Measurements from ENCODE around the gene MRPL36. TPM values are rescaled to one million over a fixed set of nuclear protein-coding genes. Genes with fewer than 3 reads are reported as not detected.
A peak's percentile ranks its signal among the peaks of the same experiment; 100 is the strongest.

MRPL36 gene
- total and polyA plus RNA-seq, 9 of the 15 experiments (the other 6 are each of a cell fraction or from before 2014, with no cell fraction given), result 78.3 to 557 (median 124) TPM

DNA sequence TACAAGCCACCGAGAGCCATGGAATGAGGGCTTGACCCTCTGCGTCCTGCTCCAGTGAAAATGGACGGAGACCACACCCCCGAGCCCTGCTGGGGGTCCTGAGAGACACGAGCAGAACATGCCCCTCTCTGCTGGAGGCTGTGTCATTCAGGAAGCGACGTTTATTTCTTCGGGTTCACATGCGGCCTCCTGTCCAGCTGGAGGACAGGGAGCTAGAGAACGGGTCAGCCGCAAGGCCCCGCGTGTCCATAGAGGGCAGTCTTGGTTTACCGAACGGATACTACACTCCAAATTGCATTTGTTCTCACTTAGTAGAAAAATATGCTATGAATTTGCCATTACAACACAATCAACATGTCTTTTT, 36.1 kb downstream of the MRPL36 start:
- Histone ChIP-seq H4K20me1 (replicated peaks; ENCODE audit: control insufficient read depth, insufficient read depth, low read length) (0 out of 2 replicates have a peak, but pooled peaks cover 3% of the 10 kb centered on the region), H3K4me2 (ENCODE audit: insufficient read depth, low read length) (no peak overlapping the region), H3K4me1 (replicated peaks in 1 of 2; ENCODE audit: control insufficient read depth in 2 of 2, insufficient read depth in 2 of 2, low read length in 2 of 2) (peaks cover 0 to 9% of the 10 kb centered on the region in 2 experiments; a peak in 1 of 5 replicates), H3K36me3 (ENCODE audit: control insufficient read depth, insufficient read depth, low read length) (no peaks in the 10 kb centered on the region), H3K9ac (ENCODE audit: insufficient read depth in 1 of 2, low read depth in 2 of 2, low read length in 2 of 2) (no peak overlapping the region), H3K27me3 (ENCODE audit: control insufficient read depth in 2 of 2, insufficient read depth in 2 of 2, low read length in 2 of 2) (peaks cover 69 to 84% of the 10 kb centered on the region in 2 experiments), H3K9me1 (ENCODE audit: control insufficient read depth, insufficient read depth, low read length) (peaks cover 3% of the 10 kb centered on the region), H3K4me3 (no peak overlapping the region), H3K9me3 (replicated peaks; ENCODE audit: control insufficient read depth, insufficient read depth, low read depth, low read length) (peaks cover 2% of the 10 kb centered on the region; the same call in 1 of the 2 replicates), H2AFZ (ENCODE audit: low read depth, low read length) (no peak overlapping the region), H3K79me2 (ENCODE audit: control insufficient read depth, insufficient read depth, low read length) (no peaks in the 10 kb centered on the region), H3K27ac (ENCODE audit: extremely low read depth, low read depth, low read length) (no peak overlapping the region)
- in situ Hi-C loops (cut with MboI) (no loop called here), intact Hi-C loops (cut with micrococcal nuclease) (loop anchor here (1.0 to 2.0 kb wide), 2 partner anchors 253 to 275 kb away; no protein-coding TSS in a partner anchor)
- BruUV-seq (replicated peaks), result no TSS peak
- ChIA-PET POLR2A (interaction anchor here (0.6 kb wide), 1 partner anchor 729 kb away, joined by 4 read pairs; no protein-coding TSS in a partner anchor), CTCF (ENCODE audit: low intra/inter-chr PET ratio) (interaction anchor here (0.6 to 3.1 kb wide), 3 partner anchors 71 to 276 kb away, joined by 3 to 10 read pairs (median 4); no protein-coding TSS in a partner anchor)
- FAIRE-seq, result peak; percentile 93
- DNase-seq (ENCODE audit: extremely low read depth in 1 of 4, low spot score in 3 of 4), result peak; percentile 51 to 78 (median 63)
- ATAC-seq, result peak; percentile 95
- under 1% methylated on average over 15 of the region's 15 CpGs for WGBS (ENCODE audit: insufficient coverage, low coverage, missing lambda C conversion rate)
- no peak for TF ChIP-seq NCOA1 (IDR thresholded peaks at IDR 0.05; ENCODE audit: low read depth)
- TF ChIP-seq, protein P1, sequence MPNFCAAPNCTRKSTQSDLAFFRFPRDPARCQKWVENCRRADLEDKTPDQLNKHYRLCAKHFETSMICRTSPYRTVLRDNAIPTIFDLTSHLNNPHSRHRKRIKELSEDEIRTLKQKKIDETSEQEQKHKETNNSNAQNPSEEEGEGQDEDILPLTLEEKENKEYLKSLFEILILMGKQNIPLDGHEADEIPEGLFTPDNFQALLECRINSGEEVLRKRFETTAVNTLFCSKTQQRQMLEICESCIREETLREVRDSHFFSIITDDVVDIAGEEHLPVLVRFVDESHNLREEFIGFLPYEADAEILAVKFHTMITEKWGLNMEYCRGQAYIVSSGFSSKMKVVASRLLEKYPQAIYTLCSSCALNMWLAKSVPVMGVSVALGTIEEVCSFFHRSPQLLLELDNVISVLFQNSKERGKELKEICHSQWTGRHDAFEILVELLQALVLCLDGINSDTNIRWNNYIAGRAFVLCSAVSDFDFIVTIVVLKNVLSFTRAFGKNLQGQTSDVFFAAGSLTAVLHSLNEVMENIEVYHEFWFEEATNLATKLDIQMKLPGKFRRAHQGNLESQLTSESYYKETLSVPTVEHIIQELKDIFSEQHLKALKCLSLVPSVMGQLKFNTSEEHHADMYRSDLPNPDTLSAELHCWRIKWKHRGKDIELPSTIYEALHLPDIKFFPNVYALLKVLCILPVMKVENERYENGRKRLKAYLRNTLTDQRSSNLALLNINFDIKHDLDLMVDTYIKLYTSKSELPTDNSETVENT (CRISPR knock-in tag; IDR thresholded peaks at IDR 0.05), result no peak
- TF ChIP-seq EGR1 (conservative IDR thresholded peaks at IDR 0.05), result no peak
- TF ChIP-seq, protein P2, sequence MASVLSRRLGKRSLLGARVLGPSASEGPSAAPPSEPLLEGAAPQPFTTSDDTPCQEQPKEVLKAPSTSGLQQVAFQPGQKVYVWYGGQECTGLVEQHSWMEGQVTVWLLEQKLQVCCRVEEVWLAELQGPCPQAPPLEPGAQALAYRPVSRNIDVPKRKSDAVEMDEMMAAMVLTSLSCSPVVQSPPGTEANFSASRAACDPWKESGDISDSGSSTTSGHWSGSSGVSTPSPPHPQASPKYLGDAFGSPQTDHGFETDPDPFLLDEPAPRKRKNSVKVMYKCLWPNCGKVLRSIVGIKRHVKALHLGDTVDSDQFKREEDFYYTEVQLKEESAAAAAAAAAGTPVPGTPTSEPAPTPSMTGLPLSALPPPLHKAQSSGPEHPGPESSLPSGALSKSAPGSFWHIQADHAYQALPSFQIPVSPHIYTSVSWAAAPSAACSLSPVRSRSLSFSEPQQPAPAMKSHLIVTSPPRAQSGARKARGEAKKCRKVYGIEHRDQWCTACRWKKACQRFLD (CRISPR knock-in tag; IDR thresholded peaks at IDR 0.05), result no peak
- no peak for TF ChIP-seq JUND (IDR thresholded peaks at IDR 0.05; ENCODE audit: borderline replicate concordance, low read depth, low read length)
- TF ChIP-seq JUND (tag; IDR thresholded peaks at IDR 0.05; ENCODE audit: borderline replicate concordance, low read depth, low read length), result no peak
- no peak for TF ChIP-seq ZNF77 (CRISPR knock-in tag; IDR thresholded peaks at IDR 0.05)
- no peak for TF ChIP-seq NFE2L1 (tag; IDR thresholded peaks at IDR 0.05; ENCODE audit: borderline replicate concordance, low read depth)
- no peak for TF ChIP-seq SIRT6 (IDR thresholded peaks at IDR 0.05; ENCODE audit: low read depth, low read length)
- no peak for TF ChIP-seq BMI1 (IDR thresholded peaks at IDR 0.05; ENCODE audit: low read length)
- TF ChIP-seq NBN (IDR thresholded peaks at IDR 0.05; ENCODE audit: low read depth), result no peak
- no peak for TF ChIP-seq ZNF445 (CRISPR knock-in tag; IDR thresholded peaks at IDR 0.05; ENCODE audit: low read depth)
- TF ChIP-seq SNIP1 (IDR thresholded peaks at IDR 0.05; ENCODE audit: low read depth), result no peak
- no peak for TF ChIP-seq ARID2 (IDR thresholded peaks at IDR 0.05)
- TF ChIP-seq, protein P3, sequence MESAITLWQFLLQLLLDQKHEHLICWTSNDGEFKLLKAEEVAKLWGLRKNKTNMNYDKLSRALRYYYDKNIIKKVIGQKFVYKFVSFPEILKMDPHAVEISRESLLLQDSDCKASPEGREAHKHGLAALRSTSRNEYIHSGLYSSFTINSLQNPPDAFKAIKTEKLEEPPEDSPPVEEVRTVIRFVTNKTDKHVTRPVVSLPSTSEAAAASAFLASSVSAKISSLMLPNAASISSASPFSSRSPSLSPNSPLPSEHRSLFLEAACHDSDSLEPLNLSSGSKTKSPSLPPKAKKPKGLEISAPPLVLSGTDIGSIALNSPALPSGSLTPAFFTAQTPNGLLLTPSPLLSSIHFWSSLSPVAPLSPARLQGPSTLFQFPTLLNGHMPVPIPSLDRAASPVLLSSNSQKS (CRISPR knock-in tag; IDR thresholded peaks at IDR 0.05), result no peak
- no peak for TF ChIP-seq ZNF717 (CRISPR knock-in tag; IDR thresholded peaks at IDR 0.05)
- no peak for TF ChIP-seq ZNF23 (CRISPR knock-in tag; IDR thresholded peaks at IDR 0.05)
- no peak for TF ChIP-seq SPI1 (IDR thresholded peaks at IDR 0.05; ENCODE audit: borderline replicate concordance, low read depth, low read length)
- TF ChIP-seq MCM7 (IDR thresholded peaks at IDR 0.05), result no peak
- TF ChIP-seq SAP30 (IDR thresholded peaks at IDR 0.05; ENCODE audit: borderline replicate concordance, insufficient read depth, low read depth, low read length, poor library complexity, severe bottlenecking), result no peak
- TF ChIP-seq SRSF7 (optimal IDR thresholded peaks at IDR 0.05; ENCODE audit: low read depth, low read length), result no peak

Data from K562 (cell line).